HEK293 (cell line): ENCODE data around the gene CFAP99.

Experiments
- CTCF ChIA-PET: fragments of 350-600 bp; formaldehyde crosslinking; extraction: SDS; loops from one replicate; lab custom pipeline; 2021; ENCODE audit warnings: antibody characterized with exemption; lab: Yijun Ruan, JAX
- POLR2A ChIA-PET: fragments of 300-600 bp; formaldehyde crosslinking; extraction: SDS; loops from one replicate; lab custom pipeline; 2020; ENCODE audit warnings: antibody characterized with exemption, inconsistent platforms; lab: Yijun Ruan, JAX
- H3K27ac ChIP-seq: fragments of 200-500 bp; sonication (Bioruptor generic); 2 replicates; pipeline ENCODE4 v1.5.1; 2014; ENCODE audit warnings: low read depth, low read length, control low read depth, inconsistent platforms; ENCODE audit errors: extremely low read depth
- H3K36me3 ChIP-seq, 2 experiments: fragments of 200-500 bp in 1 of 2; sonication (Bioruptor generic) in 1 of 2; 1 replicate in 1 of 2; 2 replicates in 1 of 2; pipeline ENCODE4 v1.5.1; 2014 to 2017; ENCODE audit warnings: inconsistent platforms in 2 of 2, low read length in 2 of 2; ENCODE audit not compliant: control insufficient read depth in 2 of 2, insufficient read depth in 1 of 2
- H3K4me1 ChIP-seq: fragments of 200-500 bp; sonication (Bioruptor generic); 2 replicates; pipeline ENCODE4 v1.5.1; 2014; ENCODE audit warnings: mild to moderate bottlenecking, low read length, inconsistent platforms; ENCODE audit not compliant: control insufficient read depth, insufficient read depth
- H3K4me3 ChIP-seq: 2 replicates; pipeline ENCODE4 v1.5.1; 2011; ENCODE audit warnings: low read depth, mild to moderate bottlenecking, control low read depth, low read length, moderate library complexity
- H3K9me3 ChIP-seq: fragments of 200-500 bp; sonication (Bioruptor generic); 2 replicates; pipeline ENCODE4 v1.5.1; 2014; ENCODE audit warnings: low read depth, low read length, inconsistent platforms; ENCODE audit not compliant: control insufficient read depth, insufficient read depth
- BCL11A ChIP-seq: fragments of 450-650 bp; formaldehyde crosslinking; IDR thresholded peaks from 2 replicates; pipeline ENCODE4 v1.5.1; 2016; ENCODE audit warnings: low read depth, missing biosample characterization, missing genetic modification characterization
- GLIS1 ChIP-seq: fragments of 450-650 bp; formaldehyde crosslinking; IDR thresholded peaks from 2 replicates; pipeline ENCODE4 v1.5.1; 2016; ENCODE audit warnings: missing biosample characterization, missing genetic modification characterization
- KLF7 ChIP-seq: fragments of 450-650 bp; formaldehyde crosslinking; IDR thresholded peaks from 2 replicates; pipeline ENCODE4 v1.5.1; 2016; ENCODE audit warnings: missing biosample characterization, missing genetic modification characterization, borderline replicate concordance
- KLF8 ChIP-seq: fragments of 450-650 bp; formaldehyde crosslinking; IDR thresholded peaks from 2 replicates; pipeline ENCODE4 v1.5.1; 2016; ENCODE audit warnings: missing biosample characterization, missing genetic modification characterization
- PRDM1 ChIP-seq: fragments of 450-650 bp; formaldehyde crosslinking; IDR thresholded peaks from 2 replicates; pipeline ENCODE4; 2016; ENCODE audit warnings: missing biosample characterization, missing genetic modification characterization
- REST ChIP-seq: fragments of 450-650 bp; formaldehyde crosslinking; IDR thresholded peaks from 2 replicates; pipeline ENCODE4 v1.5.1; 2016; ENCODE audit warnings: missing biosample characterization, missing genetic modification characterization
- TCF7L2 ChIP-seq: IDR thresholded peaks from 2 replicates; pipeline ENCODE4 v1.6.1; 2011; ENCODE audit warnings: low read depth, mild to moderate bottlenecking, inconsistent platforms, low read length, moderate library complexity, borderline replicate concordance
- YY2 ChIP-seq: fragments of 450-650 bp; formaldehyde crosslinking; IDR thresholded peaks from 2 replicates; pipeline ENCODE4 v1.5.1; 2016; ENCODE audit warnings: missing biosample characterization, missing genetic modification characterization
- ZBTB10 ChIP-seq: fragments of 450-650 bp; formaldehyde crosslinking; IDR thresholded peaks from 2 replicates; pipeline ENCODE4 v1.5.1; 2016; ENCODE audit warnings: missing biosample characterization, missing genetic modification characterization
- ZBTB11 ChIP-seq: fragments of 450-650 bp; formaldehyde crosslinking; conservative IDR thresholded peaks from 2 replicates; pipeline ENCODE4 v1.5.1; 2016; ENCODE audit warnings: low read depth, missing biosample characterization, missing genetic modification characterization
- ZNF335 ChIP-seq: fragments of 450-650 bp; formaldehyde crosslinking; conservative IDR thresholded peaks from 2 replicates; pipeline ENCODE4 v1.5.1; 2016; ENCODE audit warnings: missing biosample characterization, missing genetic modification characterization
- ZNF404 ChIP-seq: fragments of 450-650 bp; formaldehyde crosslinking; IDR thresholded peaks from 2 replicates; pipeline ENCODE4 v1.5.1; 2017; ENCODE audit warnings: missing biosample characterization, missing genetic modification characterization
- ZNF521 ChIP-seq: fragments of 450-650 bp; formaldehyde crosslinking; IDR thresholded peaks from 2 replicates; pipeline ENCODE4 v1.5.1; 2017; ENCODE audit warnings: missing biosample characterization, mild to moderate bottlenecking, missing genetic modification characterization
- ZNF558 ChIP-seq: fragments of 450-650 bp; formaldehyde crosslinking; IDR thresholded peaks from 2 replicates; pipeline ENCODE4 v1.5.1; 2016; ENCODE audit warnings: missing biosample characterization, missing genetic modification characterization
- ZNF560 ChIP-seq: fragments of 450-650 bp; formaldehyde crosslinking; IDR thresholded peaks from 2 replicates; pipeline ENCODE4 v1.5.1; 2017; ENCODE audit warnings: missing biosample characterization, missing genetic modification characterization, borderline replicate concordance
- ZNF561 ChIP-seq: fragments of 450-650 bp; IDR thresholded peaks from 2 replicates; pipeline ENCODE4 v1.5.1; 2018; ENCODE audit warnings: missing biosample characterization, missing genetic modification characterization, borderline replicate concordance
- ZNF600 ChIP-seq: fragments of 450-650 bp; formaldehyde crosslinking; IDR thresholded peaks from 2 replicates; pipeline ENCODE4 v1.5.1; 2016; ENCODE audit warnings: missing biosample characterization, missing genetic modification characterization
- ZNF654 ChIP-seq: fragments of 450-650 bp; formaldehyde crosslinking; IDR thresholded peaks from 2 replicates; pipeline ENCODE4 v1.5.1; 2016; ENCODE audit warnings: low read depth, missing biosample characterization, missing genetic modification characterization
- TF ChIP-seq, protein P1 (sequence below): fragments of 450-650 bp; formaldehyde crosslinking; IDR thresholded peaks from 2 replicates; pipeline ENCODE4 v1.5.1; 2016; ENCODE audit warnings: missing biosample characterization, missing genetic modification characterization, borderline replicate concordance

CFAP99 gene

GRCh38 chr4:2417765-2418649 lies 748 bp upstream of the CFAP99 start, which contains the start of gene ZFYVE28 (continued):
- 0 out of 2 replicates have a peak, but pooled peaks have one; percentile 11 for TF ChIP-seq GLIS1 (tag by site-specific recombination)
- TF ChIP-seq ZNF600 (tag by site-specific recombination), result 0 out of 2 replicates have a peak, but pooled peaks have one; percentile 69
- no peak for TF ChIP-seq ZNF560 (tag by site-specific recombination)
- TF ChIP-seq ZNF561 (tag by site-specific recombination), result no peak
- peak; percentile 26 for TF ChIP-seq ZNF335 (tag by site-specific recombination)
- 0 out of 2 replicates have a peak, but pooled peaks have one; percentile 25 for TF ChIP-seq REST
- no peak for TF ChIP-seq PRDM1 (tag by site-specific recombination)
- TF ChIP-seq KLF8, result no peak
- TF ChIP-seq, all 188 proteins: peak for 13

- Histone ChIP-seq H3K4me1 (no peaks in the 10 kb centered on the region), H3K27ac (no peak overlapping the region), H3K4me3 (no peak overlapping the region), H3K9me3 (no peaks in the 10 kb centered on the region), H3K36me3 (no peaks in the 10 kb centered on the region)
- CTCF ChIA-PET, result no interaction called here
- no peak for TF ChIP-seq ZNF521
- TF ChIP-seq, protein P1, sequence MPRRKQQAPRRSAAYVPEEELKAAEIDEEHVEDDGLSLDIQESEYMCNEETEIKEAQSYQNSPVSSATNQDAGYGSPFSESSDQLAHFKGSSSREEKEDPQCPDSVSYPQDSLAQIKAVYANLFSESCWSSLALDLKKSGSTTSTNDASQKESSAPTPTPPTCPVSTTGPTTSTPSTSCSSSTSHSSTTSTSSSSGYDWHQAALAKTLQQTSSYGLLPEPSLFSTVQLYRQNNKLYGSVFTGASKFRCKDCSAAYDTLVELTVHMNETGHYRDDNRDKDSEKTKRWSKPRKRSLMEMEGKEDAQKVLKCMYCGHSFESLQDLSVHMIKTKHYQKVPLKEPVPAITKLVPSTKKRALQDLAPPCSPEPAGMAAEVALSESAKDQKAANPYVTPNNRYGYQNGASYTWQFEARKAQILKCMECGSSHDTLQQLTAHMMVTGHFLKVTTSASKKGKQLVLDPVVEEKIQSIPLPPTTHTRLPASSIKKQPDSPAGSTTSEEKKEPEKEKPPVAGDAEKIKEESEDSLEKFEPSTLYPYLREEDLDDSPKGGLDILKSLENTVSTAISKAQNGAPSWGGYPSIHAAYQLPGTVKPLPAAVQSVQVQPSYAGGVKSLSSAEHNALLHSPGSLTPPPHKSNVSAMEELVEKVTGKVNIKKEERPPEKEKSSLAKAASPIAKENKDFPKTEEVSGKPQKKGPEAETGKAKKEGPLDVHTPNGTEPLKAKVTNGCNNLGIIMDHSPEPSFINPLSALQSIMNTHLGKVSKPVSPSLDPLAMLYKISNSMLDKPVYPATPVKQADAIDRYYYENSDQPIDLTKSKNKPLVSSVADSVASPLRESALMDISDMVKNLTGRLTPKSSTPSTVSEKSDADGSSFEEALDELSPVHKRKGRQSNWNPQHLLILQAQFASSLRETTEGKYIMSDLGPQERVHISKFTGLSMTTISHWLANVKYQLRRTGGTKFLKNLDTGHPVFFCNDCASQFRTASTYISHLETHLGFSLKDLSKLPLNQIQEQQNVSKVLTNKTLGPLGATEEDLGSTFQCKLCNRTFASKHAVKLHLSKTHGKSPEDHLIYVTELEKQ (tag by site-specific recombination), result no peak
- no peak for TF ChIP-seq KLF7 (tag by site-specific recombination)
- TF ChIP-seq YY2, result no peak
- TF ChIP-seq ZNF558 (tag by site-specific recombination), result no peak
- TF ChIP-seq, all 188 proteins: peak for 0
- POLR2A ChIA-PET, result no interaction called here
Measured at GRCh38 chr4:2419814-2420213, 1.1 kb downstream of the CFAP99 start.

- H3K4me1 ChIP-seq, result no peaks in the 10 kb centered on the region
- H3K4me3 ChIP-seq, result no peak overlapping the region
- ChIA-PET CTCF (interaction anchor here (1.7 to 2.0 kb wide), 2 partner anchors 9 to 19 kb away, joined by 4 to 5 read pairs; no protein-coding TSS in a partner anchor), POLR2A (no interaction called here)
- H3K36me3 ChIP-seq, result no peaks in the 10 kb centered on the region
- no peak overlapping the region for H3K27ac ChIP-seq
- no peaks in the 10 kb centered on the region for H3K9me3 ChIP-seq
- TF ChIP-seq ZBTB11 (tag by site-specific recombination) (no peak), ZNF404 (tag by site-specific recombination) (no peak), BCL11A (tag by site-specific recombination) (no peak), TCF7L2 (no peak), ZBTB10 (tag by site-specific recombination) (no peak), ZNF654 (no peak)
Measured at GRCh38 chr4:2421928-2422327, 3.2 kb downstream of the CFAP99 start.
